IMR-90 (cell line): ENCODE measurements around the gene ENTPD1. TPM values are rescaled to one million over a fixed set of nuclear protein-coding genes. Genes with fewer than 3 reads are reported as not detected.

Experiments
- ATAC-seq: fragments of 200-7000 bp; cut with Tn5 transposase; 2 replicates; pipeline ENCODE4 v1.9.1; 2020; ENCODE audit warnings: low read depth, mild to moderate bottlenecking, moderate library complexity
- BruUV-seq: library from RNA; stranded (reverse); fragments of 400-500 nt; replicated peaks from 2 replicates; lab custom pipeline; 2021; lab: Mats Ljungman, UMichigan
- CTCF ChIA-PET: fragments of 300-600 bp; formaldehyde crosslinking; extraction: SDS; loops from one replicate; lab custom pipeline; 2021; ENCODE audit warnings: antibody characterized with exemption; lab: Yijun Ruan, JAX
- POLR2A ChIA-PET: fragments of 300-600 bp; sonication (Branson Sonifier 250); formaldehyde crosslinking; loops from one replicate; lab custom pipeline; 2022; ENCODE audit warnings: antibody characterized with exemption; ENCODE audit not compliant: unreplicated experiment; lab: Charles Lee
- DNase-seq: peaks from one replicate; pipeline ENCODE4 v3.0.0; 2013
- H2AFZ ChIP-seq: replicated peaks from 2 replicates; pipeline ENCODE3; 2013; ENCODE audit warnings: low read length, mild to moderate bottlenecking; ENCODE audit not compliant: poor library complexity
- H2AK5ac ChIP-seq: 2 replicates; pipeline ENCODE4 v1.6.1; 2013; ENCODE audit warnings: low read depth, low read length, inconsistent platforms
- H2AK9ac ChIP-seq: replicated peaks from 2 replicates; pipeline ENCODE3; 2013; ENCODE audit warnings: mild to moderate bottlenecking, low read depth, low read length, moderate library complexity; ENCODE audit not compliant: poor library complexity
- H2BK120ac ChIP-seq: 2 replicates; pipeline ENCODE4 v1.6.1; 2013; ENCODE audit warnings: low read depth, low read length, inconsistent platforms
- H2BK15ac ChIP-seq: 3 replicates; pipeline ENCODE4 v1.6.1; 2013; ENCODE audit warnings: low read depth, low read length, inconsistent platforms
- H2BK20ac ChIP-seq: 2 replicates; pipeline ENCODE4 v1.6.1; 2013; ENCODE audit warnings: low read depth, mild to moderate bottlenecking, inconsistent platforms, low read length, moderate library complexity
- H2BK5ac ChIP-seq: 2 replicates; pipeline ENCODE4 v1.6.1; 2013; ENCODE audit warnings: mild to moderate bottlenecking, low read depth, low read length, inconsistent platforms; ENCODE audit not compliant: poor library complexity, severe bottlenecking
- H3K14ac ChIP-seq: replicated peaks from 2 replicates; pipeline ENCODE4 v1.6.1; 2013; ENCODE audit warnings: low read depth, low read length, inconsistent platforms
- H3K18ac ChIP-seq: 2 replicates; pipeline ENCODE4 v1.6.1; 2013; ENCODE audit warnings: low read depth, low read length, control low read depth
- H3K23ac ChIP-seq: 2 replicates; pipeline ENCODE4 v1.6.1; 2013; ENCODE audit warnings: low read depth, low read length, inconsistent platforms
- H3K27ac ChIP-seq: 2 replicates; pipeline ENCODE4 v1.5.1; 2013; ENCODE audit warnings: mild to moderate bottlenecking, control low read depth, low read length; ENCODE audit not compliant: insufficient read depth
- H3K27me3 ChIP-seq: 2 replicates; pipeline ENCODE4 v1.6.1; 2013; ENCODE audit warnings: low read length; ENCODE audit not compliant: control insufficient read depth, insufficient read depth
- H3K36me3 ChIP-seq: 2 replicates; pipeline ENCODE4 v1.6.1; 2013; ENCODE audit warnings: low read length, mixed read lengths; ENCODE audit not compliant: control insufficient read depth, insufficient read depth
- H3K4ac ChIP-seq: 2 replicates; pipeline ENCODE4 v1.6.1; 2013; ENCODE audit warnings: low read depth, low read length, inconsistent platforms
- H3K4me1 ChIP-seq: 2 replicates; pipeline ENCODE4 v1.6.1; 2013; ENCODE audit warnings: low read length, mixed read lengths; ENCODE audit not compliant: control insufficient read depth, insufficient read depth
- H3K4me2 ChIP-seq: 2 replicates; pipeline ENCODE4 v1.6.1; 2013; ENCODE audit warnings: low read depth, mild to moderate bottlenecking, control low read depth, low read length, moderate library complexity
- H3K4me3 ChIP-seq: 2 replicates; pipeline ENCODE4 v1.5.1; 2013; ENCODE audit warnings: low read depth, mild to moderate bottlenecking, control low read depth, low read length, moderate library complexity; ENCODE audit not compliant: insufficient read depth
- H3K56ac ChIP-seq: 2 replicates; pipeline ENCODE4 v1.6.1; 2013; ENCODE audit warnings: low read length, inconsistent platforms; ENCODE audit not compliant: insufficient read depth; ENCODE audit errors: extremely low read depth
- H3K79me1 ChIP-seq, 2 experiments: 2 replicates each; pipeline ENCODE4 v1.6.1; 2013; ENCODE audit warnings: low read length in 2 of 2, inconsistent platforms in 1 of 2, low read depth in 1 of 2
- H3K9ac ChIP-seq: 2 replicates; pipeline ENCODE4 v1.6.1; 2013; ENCODE audit warnings: low read depth, low read length, control low read depth
- H3K9me1 ChIP-seq: 2 replicates; pipeline ENCODE4 v1.6.1; 2013; ENCODE audit warnings: low read length, inconsistent platforms; ENCODE audit not compliant: insufficient read depth
- H3K9me3 ChIP-seq: 2 replicates; pipeline ENCODE4 v1.6.1; 2013; ENCODE audit warnings: low read length; ENCODE audit not compliant: control insufficient read depth, insufficient read depth
- H4K20me1 ChIP-seq: 2 replicates; pipeline ENCODE4 v1.6.1; 2013; ENCODE audit warnings: low read length, inconsistent platforms; ENCODE audit not compliant: insufficient read depth
- H4K5ac ChIP-seq: 2 replicates; pipeline ENCODE4 v1.6.1; 2013; ENCODE audit warnings: mild to moderate bottlenecking, low read depth, low read length, control low read depth
- H4K8ac ChIP-seq, 2 experiments: 2 replicates each; pipeline ENCODE4 v1.6.1; 2013; ENCODE audit warnings: low read depth in 2 of 2, low read length in 2 of 2, control low read depth in 1 of 2, inconsistent platforms in 1 of 2
- H4K91ac ChIP-seq: 2 replicates; pipeline ENCODE4 v1.6.1; 2013; ENCODE audit warnings: low read depth, low read length, inconsistent platforms; ENCODE audit not compliant: insufficient read depth
- BHLHE40 ChIP-seq: fragments of 150-350 bp; IDR thresholded peaks from 2 replicates; pipeline ENCODE4 v1.6.1; 2016; ENCODE audit warnings: mild to moderate bottlenecking, low read depth, low read length
- CEBPB ChIP-seq: IDR thresholded peaks from 2 replicates; pipeline ENCODE4 v1.6.1; 2012; ENCODE audit warnings: low read depth, low read length, improper control_type of control experiment
- CHD1 ChIP-seq: IDR thresholded peaks from 2 replicates; pipeline ENCODE4 v1.6.1; 2012; ENCODE audit warnings: low read depth, low read length, improper control_type of control experiment
- FOS ChIP-seq: fragments of 150-350 bp; IDR thresholded peaks from 2 replicates; pipeline ENCODE4 v1.6.1; 2016; ENCODE audit warnings: low read depth, low read length
- MAZ ChIP-seq: IDR thresholded peaks from 2 replicates; pipeline ENCODE4 v1.6.1; 2012; ENCODE audit warnings: low read depth, mild to moderate bottlenecking, low read length, improper control_type of control experiment, moderate library complexity, borderline replicate concordance
- MXI1 ChIP-seq: IDR thresholded peaks from 2 replicates; pipeline ENCODE4 v1.6.1; 2012; ENCODE audit warnings: low read depth, mild to moderate bottlenecking, low read length, moderate library complexity, borderline replicate concordance
- NFE2L2 ChIP-seq: fragments of 150-350 bp; IDR thresholded peaks from 2 replicates; pipeline ENCODE4 v1.6.1; 2016; ENCODE audit warnings: low read depth, mild to moderate bottlenecking, low read length
- POLR2A ChIP-seq: IDR thresholded peaks from 2 replicates; pipeline ENCODE4 v1.6.1; 2012; ENCODE audit warnings: mild to moderate bottlenecking, low read depth, low read length
- RAD21 ChIP-seq: IDR thresholded peaks from 2 replicates; pipeline ENCODE4 v1.6.1; 2012; ENCODE audit warnings: low read length, improper control_type of control experiment
- RCOR1 ChIP-seq: IDR thresholded peaks from 2 replicates; pipeline ENCODE4 v1.6.1; 2012; ENCODE audit warnings: mild to moderate bottlenecking, low read length, improper control_type of control experiment; ENCODE audit not compliant: insufficient replicate concordance
- RFX5 ChIP-seq: IDR thresholded peaks from 2 replicates; pipeline ENCODE4 v1.8.0; 2012; ENCODE audit warnings: low read depth, mild to moderate bottlenecking, low read length, moderate library complexity
- SMC3 ChIP-seq: fragments of 150-350 bp; IDR thresholded peaks from 2 replicates; pipeline ENCODE4 v1.6.1; 2016; ENCODE audit warnings: low read depth, mild to moderate bottlenecking, antibody characterized with exemption, low read length, moderate library complexity
- dilution Hi-C: fragments of 300-500 bp; cut with HindIII; formaldehyde crosslinking; loops from one replicate; pipeline ENCODE4 v1.14.3; 2018; ENCODE audit warnings: low sequenced_read_pairs; ENCODE audit not compliant: unreplicated experiment
- in situ Hi-C: fragments of 300-500 bp; cut with MboI; formaldehyde crosslinking; loops from 3 replicates; pipeline ENCODE4 v1.14.3; 2019; ENCODE audit warnings: low sequenced_read_pairs, inconsistent platforms, mixed read lengths
- intact Hi-C: fragments of 100-400 bp; cut with micrococcal nuclease; formaldehyde crosslinking; loops from 2 replicates; pipeline ENCODE4 v1.10.0; 2022
- polyA plus RNA-seq, 3 experiments: library from polyadenylated mRNA; depleted of rRNA; stranded (reverse); fragments of >200 nt; gene quantifications; 2 replicates each; pipeline ENCODE4 v1.2.3, GENCODE V29; 2012; ENCODE audit warnings: low replicate concordance in 1 of 3
- total RNA-seq: library from RNA; depleted of rRNA; stranded (reverse); fragments of >200 nt; gene quantifications from 2 replicates; pipeline ENCODE4 v1.2.3, GENCODE V29; 2012
- TF ChIP-seq, protein P1 (sequence below): fragments of 150-350 bp; IDR thresholded peaks from 2 replicates; pipeline ENCODE4 v1.6.1; 2017; ENCODE audit warnings: mild to moderate bottlenecking, antibody characterized with exemption, low read length, low read depth
- TF ChIP-seq, protein P2 (sequence below): conservative IDR thresholded peaks from 2 replicates; pipeline ENCODE4 v1.5.1; 2012; ENCODE audit warnings: mild to moderate bottlenecking, low read depth, low read length, improper control_type of control experiment

The ENTPD1 gene
- total and polyA plus RNA-seq, 2 of the 4 experiments (the other 2 are of a cell fraction) = under 0.01 TPM; not detected in 1

DNA sequence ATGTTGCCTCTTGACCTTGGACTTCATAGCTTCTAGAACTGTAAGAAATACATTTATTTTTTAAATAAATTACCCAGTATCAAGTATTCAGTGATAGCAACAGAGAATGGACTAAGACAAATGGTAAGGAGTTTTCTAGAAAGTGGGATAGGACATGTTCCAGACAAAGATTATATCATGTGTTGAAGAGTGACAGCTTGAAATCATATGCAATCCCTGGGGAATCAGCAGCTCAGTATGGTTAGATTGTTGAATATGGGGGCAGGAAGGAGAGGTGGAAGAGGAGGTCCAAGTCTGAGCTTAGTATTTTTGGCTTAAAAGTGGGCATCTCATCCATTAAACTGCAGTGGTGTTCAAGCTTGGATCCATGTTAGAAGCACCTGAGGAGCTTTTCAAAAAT is 74.1 kb downstream of the ENTPD1 start:
- POLR2A ChIA-PET = no interaction called here
- no peak overlapping the region; the same call in 2 of the 3 replicates for H2BK15ac ChIP-seq
- no peak overlapping the region for H3K4me2 ChIP-seq
- no TSS peak for BruUV-seq
- CTCF ChIA-PET = interaction anchor here (0.7 to 1.2 kb wide), 2 partner anchors 77 to 136 kb away, joined by 3 to 4 read pairs; partner anchors contain the start of gene TCTN3
- ATAC-seq = no peak
- intact Hi-C loops (loop anchor here (2.0 kb wide), 1 partner anchor 77 kb away; the partner anchor contains the start of gene CC2D2B), dilution Hi-C loops (no loop called here), in situ Hi-C loops (no loop called here)
- no peak overlapping the region for H3K4me3 ChIP-seq
- no peak for TF ChIP-seq MAZ
- no peak for TF ChIP-seq NFE2L2
- TF ChIP-seq BHLHE40 = no peak
- no peak for TF ChIP-seq RFX5
- TF ChIP-seq, protein P1, sequence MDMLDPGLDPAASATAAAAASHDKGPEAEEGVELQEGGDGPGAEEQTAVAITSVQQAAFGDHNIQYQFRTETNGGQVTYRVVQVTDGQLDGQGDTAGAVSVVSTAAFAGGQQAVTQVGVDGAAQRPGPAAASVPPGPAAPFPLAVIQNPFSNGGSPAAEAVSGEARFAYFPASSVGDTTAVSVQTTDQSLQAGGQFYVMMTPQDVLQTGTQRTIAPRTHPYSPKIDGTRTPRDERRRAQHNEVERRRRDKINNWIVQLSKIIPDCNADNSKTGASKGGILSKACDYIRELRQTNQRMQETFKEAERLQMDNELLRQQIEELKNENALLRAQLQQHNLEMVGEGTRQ = no peak
- no peak for TF ChIP-seq RCOR1
- TF ChIP-seq SMC3 = no peak
- TF ChIP-seq, protein P2, sequence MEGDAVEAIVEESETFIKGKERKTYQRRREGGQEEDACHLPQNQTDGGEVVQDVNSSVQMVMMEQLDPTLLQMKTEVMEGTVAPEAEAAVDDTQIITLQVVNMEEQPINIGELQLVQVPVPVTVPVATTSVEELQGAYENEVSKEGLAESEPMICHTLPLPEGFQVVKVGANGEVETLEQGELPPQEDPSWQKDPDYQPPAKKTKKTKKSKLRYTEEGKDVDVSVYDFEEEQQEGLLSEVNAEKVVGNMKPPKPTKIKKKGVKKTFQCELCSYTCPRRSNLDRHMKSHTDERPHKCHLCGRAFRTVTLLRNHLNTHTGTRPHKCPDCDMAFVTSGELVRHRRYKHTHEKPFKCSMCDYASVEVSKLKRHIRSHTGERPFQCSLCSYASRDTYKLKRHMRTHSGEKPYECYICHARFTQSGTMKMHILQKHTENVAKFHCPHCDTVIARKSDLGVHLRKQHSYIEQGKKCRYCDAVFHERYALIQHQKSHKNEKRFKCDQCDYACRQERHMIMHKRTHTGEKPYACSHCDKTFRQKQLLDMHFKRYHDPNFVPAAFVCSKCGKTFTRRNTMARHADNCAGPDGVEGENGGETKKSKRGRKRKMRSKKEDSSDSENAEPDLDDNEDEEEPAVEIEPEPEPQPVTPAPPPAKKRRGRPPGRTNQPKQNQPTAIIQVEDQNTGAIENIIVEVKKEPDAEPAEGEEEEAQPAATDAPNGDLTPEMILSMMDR = no peak
- no peak for TF ChIP-seq CHD1
- TF ChIP-seq MXI1 = no peak
- TF ChIP-seq RAD21 = no peak
- TF ChIP-seq CEBPB = no peak
- TF ChIP-seq FOS = no peak
- no peak for TF ChIP-seq POLR2A
- no peak overlapping the region for H3K23ac ChIP-seq
- H2AK9ac ChIP-seq = no peak overlapping the region
- H3K18ac ChIP-seq = no peak overlapping the region
- peaks cover 7% of the 10 kb centered on the region for H3K4me1 ChIP-seq
- no peaks in the 10 kb centered on the region for H3K79me1 ChIP-seq
- H2AFZ ChIP-seq = no peak overlapping the region
- H2AK5ac ChIP-seq = no peak overlapping the region
- no peak overlapping the region for H4K5ac ChIP-seq
- DNase-seq = no peak
- no peak overlapping the region for H3K4ac ChIP-seq
- H3K36me3 ChIP-seq = no peaks in the 10 kb centered on the region
- H3K27me3 ChIP-seq = no peaks in the 10 kb centered on the region
- H4K91ac ChIP-seq = no peak overlapping the region
- H3K9ac ChIP-seq = no peak overlapping the region
- no peaks in the 10 kb centered on the region for H4K20me1 ChIP-seq
- no peaks in the 10 kb centered on the region for H3K9me3 ChIP-seq
- no peak overlapping the region for H3K14ac ChIP-seq
- H2BK20ac ChIP-seq = no peak overlapping the region
- H3K56ac ChIP-seq = no peak overlapping the region
- H3K9me1 ChIP-seq = peaks cover 5% of the 10 kb centered on the region; the same call in 1 of the 2 replicates
- H2BK5ac ChIP-seq = no peak overlapping the region
- no peak overlapping the region for H2BK120ac ChIP-seq
- no peak overlapping the region for H3K27ac ChIP-seq
- H4K8ac ChIP-seq = no peak overlapping the region
